ENCODE results near the gene TSPAN31.

DNA sequence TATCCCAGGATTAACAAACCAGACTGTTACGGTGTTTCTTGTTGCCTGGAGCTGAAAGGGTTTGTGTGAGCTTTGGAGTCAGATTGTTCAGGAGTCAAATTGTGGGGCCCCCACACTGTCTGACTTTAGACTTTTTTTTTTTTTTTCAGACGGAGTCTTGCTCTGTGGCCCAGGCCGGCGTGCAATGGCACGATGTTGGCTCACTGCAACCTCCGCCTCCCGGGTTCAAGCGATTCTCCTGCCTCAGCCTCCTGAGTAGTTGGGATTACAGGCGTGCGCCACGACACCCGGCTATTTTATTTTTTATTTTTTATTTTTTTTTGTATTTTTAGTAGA lies 38.6 kb downstream of the TSPAN31 start:
- TF ChIP-seq POLR2A (IDR thresholded peaks at IDR 0.05), result no peak
- TF ChIP-seq, protein P1, sequence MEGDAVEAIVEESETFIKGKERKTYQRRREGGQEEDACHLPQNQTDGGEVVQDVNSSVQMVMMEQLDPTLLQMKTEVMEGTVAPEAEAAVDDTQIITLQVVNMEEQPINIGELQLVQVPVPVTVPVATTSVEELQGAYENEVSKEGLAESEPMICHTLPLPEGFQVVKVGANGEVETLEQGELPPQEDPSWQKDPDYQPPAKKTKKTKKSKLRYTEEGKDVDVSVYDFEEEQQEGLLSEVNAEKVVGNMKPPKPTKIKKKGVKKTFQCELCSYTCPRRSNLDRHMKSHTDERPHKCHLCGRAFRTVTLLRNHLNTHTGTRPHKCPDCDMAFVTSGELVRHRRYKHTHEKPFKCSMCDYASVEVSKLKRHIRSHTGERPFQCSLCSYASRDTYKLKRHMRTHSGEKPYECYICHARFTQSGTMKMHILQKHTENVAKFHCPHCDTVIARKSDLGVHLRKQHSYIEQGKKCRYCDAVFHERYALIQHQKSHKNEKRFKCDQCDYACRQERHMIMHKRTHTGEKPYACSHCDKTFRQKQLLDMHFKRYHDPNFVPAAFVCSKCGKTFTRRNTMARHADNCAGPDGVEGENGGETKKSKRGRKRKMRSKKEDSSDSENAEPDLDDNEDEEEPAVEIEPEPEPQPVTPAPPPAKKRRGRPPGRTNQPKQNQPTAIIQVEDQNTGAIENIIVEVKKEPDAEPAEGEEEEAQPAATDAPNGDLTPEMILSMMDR (IDR thresholded peaks at IDR 0.05), result no peak

Data from uterus (tissue), 2 donors.